NCI-H2196 treated with DMSO at 0.1 percent for 48 hours (cell line): ENCODE data around the gene PXT1.

Experiments used
- DNase-seq: peaks from one replicate; lab custom pipeline; 2025; ENCODE audit not compliant: unreplicated experiment; lab: John Stamatoyannopoulos, UW

The PXT1 gene

GRCh38 chr6:36347621-36348020 lies 95.0 kb downstream of the PXT1 start:
- no peak for DNase-seq

GRCh38 chr6:36346486-36347273 lies 96.0 kb downstream of the PXT1 start:
- DNase-seq, result no peak

GRCh38 chr6:36345681-36346466 lies 96.8 kb downstream of the PXT1 start:
- no peak for DNase-seq

GRCh38 chr6:36343109-36343680 lies 99.5 kb downstream of the PXT1 start:
- DNase-seq, result no peak

- no peak for DNase-seq
Measured at GRCh38 chr6:36340618-36341454, 101.8 kb downstream of the PXT1 start.
